HG03342 (cell line): ENCODE measurements around the gene PDK4.

Experiments
- ATAC-seq: cut with Tn5 transposase; IDR thresholded peaks from one replicate; pipeline ENCODE4 v1.9.1; 2021; ENCODE audit warnings: mild to moderate bottlenecking, moderate library complexity; ENCODE audit not compliant: unreplicated experiment

Gene PDK4

GRCh38 chr7:95535662-95536061 is 60.7 kb downstream of the PDK4 start:
- no peak for ATAC-seq

GRCh38 chr7:95534796-95535195 is 61.5 kb downstream of the PDK4 start:
- ATAC-seq: no peak
